DND-41 (cell line): Measurements from ENCODE around the gene USH1G.

ENCODE experiments used
- CTCF ChIP-seq: IDR thresholded peaks from 2 replicates; pipeline ENCODE4 v1.5.1; 2012; ENCODE audit warnings: borderline replicate concordance, low read length, moderate library complexity, mild to moderate bottlenecking; ENCODE audit not compliant: poor library complexity, severe bottlenecking; ENCODE audit errors: extremely low read depth
- EZH2 ChIP-seq: IDR thresholded peaks from 3 replicates; pipeline ENCODE4 v1.6.1; 2012; ENCODE audit warnings: borderline replicate concordance, low read depth, mild to moderate bottlenecking, moderate library complexity, low read length, inconsistent platforms; ENCODE audit not compliant: severe bottlenecking

GRCh38 chr17:74945543-74945942, 22.5 kb upstream of the USH1G start:
- TF ChIP-seq CTCF (no peak), EZH2 (no peak)
